Gastrocnemius medialis (tissue), 4 donors: ENCODE measurements around the gene PIK3R1.

Experiments
- POLR2A ChIP-seq, 2 donors: fragments of 450-650 bp; IDR thresholded peaks; one replicate each; pipeline ENCODE4 v1.6.1; 2017; ENCODE audit warnings: antibody characterized with exemption in 2 of 2, mild to moderate bottlenecking in 2 of 2, moderate library complexity in 2 of 2
- TF ChIP-seq, protein P1 (sequence below), 5 experiments: fragments of 450-650 bp in 3 of 5; fragments of 200-600 bp in 2 of 5; sonication (generic) in 2 of 5; IDR thresholded peaks in 4 of 5; conservative IDR thresholded peaks in 1 of 5; 1 replicate in 4 of 5; 2 replicates in 1 of 5; pipeline ENCODE4 v1.5.1; 2016 to 2019; ENCODE audit warnings: antibody characterized with exemption in 5 of 5, mild to moderate bottlenecking in 3 of 5, moderate library complexity in 3 of 5

DNA sequence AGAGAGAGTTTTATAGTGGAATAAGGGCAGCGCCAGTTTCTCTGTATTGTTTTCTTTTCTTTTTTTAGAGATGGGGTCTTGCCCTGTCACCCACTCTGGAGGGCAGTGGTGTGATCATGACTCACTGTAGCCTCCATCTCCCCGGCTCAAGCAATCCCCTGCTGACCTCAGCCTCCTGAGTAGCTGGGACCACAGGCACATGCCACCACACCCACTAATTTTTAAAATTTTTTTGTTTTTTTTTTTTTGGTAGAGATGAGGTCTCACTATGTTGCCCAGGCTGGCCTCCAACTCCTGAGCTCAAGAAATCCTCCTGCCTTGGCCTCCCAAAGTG lies 119.0 kb downstream of the PIK3R1 start:
- no peak for TF ChIP-seq POLR2A (IDR thresholded peaks at IDR 0.05)
- TF ChIP-seq, protein P1, sequence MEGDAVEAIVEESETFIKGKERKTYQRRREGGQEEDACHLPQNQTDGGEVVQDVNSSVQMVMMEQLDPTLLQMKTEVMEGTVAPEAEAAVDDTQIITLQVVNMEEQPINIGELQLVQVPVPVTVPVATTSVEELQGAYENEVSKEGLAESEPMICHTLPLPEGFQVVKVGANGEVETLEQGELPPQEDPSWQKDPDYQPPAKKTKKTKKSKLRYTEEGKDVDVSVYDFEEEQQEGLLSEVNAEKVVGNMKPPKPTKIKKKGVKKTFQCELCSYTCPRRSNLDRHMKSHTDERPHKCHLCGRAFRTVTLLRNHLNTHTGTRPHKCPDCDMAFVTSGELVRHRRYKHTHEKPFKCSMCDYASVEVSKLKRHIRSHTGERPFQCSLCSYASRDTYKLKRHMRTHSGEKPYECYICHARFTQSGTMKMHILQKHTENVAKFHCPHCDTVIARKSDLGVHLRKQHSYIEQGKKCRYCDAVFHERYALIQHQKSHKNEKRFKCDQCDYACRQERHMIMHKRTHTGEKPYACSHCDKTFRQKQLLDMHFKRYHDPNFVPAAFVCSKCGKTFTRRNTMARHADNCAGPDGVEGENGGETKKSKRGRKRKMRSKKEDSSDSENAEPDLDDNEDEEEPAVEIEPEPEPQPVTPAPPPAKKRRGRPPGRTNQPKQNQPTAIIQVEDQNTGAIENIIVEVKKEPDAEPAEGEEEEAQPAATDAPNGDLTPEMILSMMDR (IDR thresholded peaks at IDR 0.05 in 4 of 5, conservative IDR thresholded peaks at IDR 0.05 in 1 of 5): no peak
